HL-60/S4 (cell line): ENCODE measurements around the gene C9.
"Not testable (repeated sequence)": the region's sequence is repeated elsewhere in the genome, so short reads cannot be mapped to it uniquely, and the experiment has no call there.

ENCODE experiments used
- in situ Hi-C: fragments of 300-500 bp; cut with MboI; formaldehyde crosslinking; loops from 2 replicates; pipeline ENCODE4 v1.14.3; 2022; ENCODE audit warnings: low sequenced_read_pairs

Gene C9

GRCh38 chr5:39364367-39364766 lies at the start of gene C9:
Gene C9 (minus strand): TSS chr5:39364495. CDS start chr5:39364464, 31 bp downstream.
- in situ Hi-C loops, result no loop called here

GRCh38 chr5:39413771-39414170 lies 49.5 kb upstream of the C9 start:
- in situ Hi-C loops, result no loop called here

GRCh38 chr5:39412721-39413394 lies 48.6 kb upstream of the C9 start:
- in situ Hi-C loops, result no loop called here

- in situ Hi-C loops, result no loop called here
Observed at GRCh38 chr5:39411985-39412384, 47.7 kb upstream of the C9 start.

- in situ Hi-C loops, result no loop called here
Observed at GRCh38 chr5:39411061-39411460, 46.8 kb upstream of the C9 start.

- in situ Hi-C loops, result no loop called here
Observed at GRCh38 chr5:39409033-39409432, 44.7 kb upstream of the C9 start.

GRCh38 chr5:39405083-39405843 lies 41.0 kb upstream of the C9 start:
- in situ Hi-C loops, result no loop called here

GRCh38 chr5:39403761-39404160 lies 39.5 kb upstream of the C9 start:
- in situ Hi-C loops, result not testable (repeated sequence)

GRCh38 chr5:39402140-39402539 lies 37.8 kb upstream of the C9 start:
- in situ Hi-C loops, result not testable (repeated sequence)

- in situ Hi-C loops, result no loop called here
Observed at GRCh38 chr5:39400713-39401578, 36.7 kb upstream of the C9 start.

GRCh38 chr5:39399135-39400036 lies 35.1 kb upstream of the C9 start:
- in situ Hi-C loops, result no loop called here

GRCh38 chr5:39396843-39397242 lies 32.5 kb upstream of the C9 start:
- in situ Hi-C loops, result no loop called here

- in situ Hi-C loops, result no loop called here
Observed at GRCh38 chr5:39395521-39395920, 31.2 kb upstream of the C9 start.

- in situ Hi-C loops, result no loop called here
Observed at GRCh38 chr5:39394946-39395345, 30.7 kb upstream of the C9 start.

GRCh38 chr5:39390945-39391344 lies 26.6 kb upstream of the C9 start:
- in situ Hi-C loops, result no loop called here

- in situ Hi-C loops, result loop anchor here (10.0 kb wide), 1 partner anchor 168 kb away; no protein-coding TSS in a partner anchor
Observed at GRCh38 chr5:39387293-39387692, 23.0 kb upstream of the C9 start.

GRCh38 chr5:39384271-39384670 lies 20.0 kb upstream of the C9 start:
- in situ Hi-C loops, result loop anchor here (10.0 kb wide), 1 partner anchor 171 kb away; no protein-coding TSS in a partner anchor

GRCh38 chr5:39381376-39381775 lies 17.1 kb upstream of the C9 start:
- in situ Hi-C loops, result loop anchor here (10.0 kb wide), 1 partner anchor 173 kb away; no protein-coding TSS in a partner anchor

- in situ Hi-C loops, result loop anchor here (10.0 kb wide), 1 partner anchor 175 kb away; no protein-coding TSS in a partner anchor
Observed at GRCh38 chr5:39379693-39380092, 15.4 kb upstream of the C9 start.

GRCh38 chr5:39377613-39378012 lies 13.3 kb upstream of the C9 start:
- in situ Hi-C loops, result no loop called here
